ELF-1 (cell line): ENCODE results near the gene PCDHGA12.
A peak's percentile ranks its signal among the peaks of the same experiment; 100 is the strongest.
"Not testable (repeated sequence)": the region's sequence is repeated elsewhere in the genome, so short reads cannot be mapped to it uniquely, and the experiment has no call there.

Experiments used
- DNase-seq: peaks from one replicate; pipeline ENCODE4 v3.0.0-alpha.2; 2016; ENCODE audit warnings: low read depth, low spot score

PCDHGA12 gene

DNA sequence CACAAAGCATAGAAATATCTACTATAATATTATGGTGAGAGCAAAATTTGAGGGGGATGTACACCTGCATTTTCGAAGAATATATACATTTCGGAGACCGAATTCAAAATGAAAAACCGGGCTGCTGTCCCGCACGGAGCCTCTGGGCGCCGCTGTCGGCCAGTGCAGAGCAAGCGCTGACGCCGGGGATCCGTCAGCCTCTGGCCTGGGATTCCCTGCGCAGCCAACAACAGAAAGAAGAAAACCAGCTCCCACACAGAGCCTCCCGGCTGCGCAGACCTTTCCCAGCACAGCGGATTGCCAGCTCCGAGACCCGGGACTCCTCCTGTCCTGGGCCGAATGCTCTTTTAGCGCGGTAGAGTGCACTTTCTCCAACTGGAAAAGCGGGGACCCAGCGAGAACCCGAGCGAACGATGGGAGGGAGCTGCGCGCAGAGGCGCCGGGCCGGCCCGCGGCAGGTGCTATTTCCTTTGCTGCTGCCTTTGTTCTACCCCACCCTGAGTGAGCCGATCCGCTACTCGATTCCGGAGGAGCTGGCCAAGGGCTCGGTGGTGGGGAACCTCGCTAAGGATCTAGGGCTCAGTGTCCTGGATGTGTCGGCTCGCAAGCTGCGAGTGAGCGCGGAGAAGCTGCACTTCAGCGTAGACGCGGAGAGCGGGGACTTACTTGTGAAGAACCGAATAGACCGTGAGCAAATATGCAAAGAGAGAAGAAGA, 22.4 kb upstream of the PCDHGA12 start, which contains the start of gene PCDHGB6:
Gene PCDHGB6 (plus strand): TSS at position 232 of the 716 bp plus-strand sequence. CDS start 182 bp downstream, at position 414.
- peak; percentile 82 for DNase-seq

DNA sequence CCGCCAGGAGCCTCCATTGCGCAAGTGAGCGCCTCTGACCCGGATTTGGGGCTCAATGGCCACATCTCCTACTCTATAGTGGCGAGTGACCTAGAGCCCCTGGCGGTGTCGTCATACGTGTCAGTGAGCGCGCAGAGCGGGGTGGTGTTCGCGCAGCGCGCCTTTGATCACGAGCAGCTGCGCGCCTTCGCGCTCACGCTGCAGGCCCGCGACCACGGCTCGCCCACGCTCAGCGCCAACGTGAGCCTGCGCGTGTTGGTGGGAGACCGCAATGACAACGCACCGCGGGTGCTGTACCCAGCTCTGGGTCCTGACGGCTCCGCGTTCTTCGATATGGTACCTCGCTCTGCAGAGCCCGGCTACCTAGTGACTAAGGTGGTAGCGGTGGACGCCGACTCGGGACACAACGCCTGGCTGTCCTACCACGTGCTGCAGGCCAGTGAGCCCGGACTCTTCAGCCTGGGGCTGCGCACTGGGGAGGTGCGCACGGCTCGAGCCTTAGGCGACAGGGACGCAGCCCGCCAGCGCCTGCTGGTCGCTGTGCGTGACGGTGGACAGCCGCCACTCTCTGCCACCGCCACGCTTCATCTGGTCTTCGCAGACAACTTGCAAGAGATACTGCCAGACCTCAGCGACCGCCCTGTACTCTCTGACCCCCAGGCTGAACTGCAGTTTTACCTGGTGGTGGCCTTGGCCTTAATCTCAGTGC, 20.6 kb upstream of the PCDHGA12 start:
- no peak for DNase-seq

DNA sequence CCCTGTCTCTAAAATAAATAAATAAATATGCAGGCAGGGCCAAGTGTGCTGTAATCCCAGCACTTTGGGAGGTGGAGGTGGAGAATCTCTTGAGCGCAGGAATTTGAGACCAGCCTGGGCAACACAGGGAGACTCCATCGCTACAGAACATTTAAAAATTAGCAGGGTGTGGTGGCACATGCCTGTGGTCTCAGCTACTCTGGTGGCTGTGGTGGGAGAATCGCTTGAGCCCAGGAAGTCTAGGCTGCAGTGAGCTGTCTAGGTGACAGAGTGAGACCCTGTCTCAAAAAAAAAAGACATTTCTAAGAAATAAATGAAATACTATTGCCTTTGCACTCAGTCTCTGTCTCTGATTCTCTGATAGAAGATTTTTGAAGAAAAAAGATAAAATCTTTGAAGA, 18.7 kb upstream of the PCDHGA12 start:
- DNase-seq: no peak

DNA sequence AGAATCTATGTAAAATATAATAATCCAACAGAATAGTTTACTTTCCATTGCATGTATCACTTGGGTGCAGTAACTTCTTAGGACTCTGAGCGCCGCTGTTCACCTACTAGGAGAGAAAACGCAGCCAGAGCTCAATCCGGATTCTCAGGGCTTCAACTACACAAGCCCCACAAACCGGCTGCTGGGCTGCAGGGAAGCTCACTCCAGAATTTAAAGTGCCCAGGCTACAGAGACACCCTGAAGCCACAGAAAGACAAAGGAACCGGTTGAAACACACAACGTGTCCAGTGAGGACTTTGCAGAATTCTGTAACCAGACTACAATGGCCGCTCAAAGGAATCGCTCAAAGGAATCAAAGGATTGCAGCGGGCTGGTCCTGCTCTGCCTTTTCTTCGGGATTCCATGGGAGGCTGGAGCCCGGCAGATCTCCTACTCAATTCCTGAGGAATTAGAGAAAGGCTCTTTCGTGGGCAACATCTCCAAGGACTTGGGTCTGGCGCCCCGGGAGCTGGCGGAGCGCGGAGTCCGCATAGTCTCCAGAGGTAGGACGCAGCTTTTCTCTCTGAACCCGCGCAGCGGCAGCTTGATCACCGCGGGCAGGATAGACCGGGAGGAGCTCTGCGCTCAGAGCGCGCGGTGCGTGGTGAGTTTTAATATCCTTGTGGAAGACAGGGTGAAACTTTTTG, 17.3 kb upstream of the PCDHGA12 start, which contains the start of gene PCDHGA10:
Gene PCDHGA10 (plus strand): TSS at position 134 of the 686 bp plus-strand sequence. CDS start 189 bp downstream, at position 323.
- peak; percentile 74 for DNase-seq

DNA sequence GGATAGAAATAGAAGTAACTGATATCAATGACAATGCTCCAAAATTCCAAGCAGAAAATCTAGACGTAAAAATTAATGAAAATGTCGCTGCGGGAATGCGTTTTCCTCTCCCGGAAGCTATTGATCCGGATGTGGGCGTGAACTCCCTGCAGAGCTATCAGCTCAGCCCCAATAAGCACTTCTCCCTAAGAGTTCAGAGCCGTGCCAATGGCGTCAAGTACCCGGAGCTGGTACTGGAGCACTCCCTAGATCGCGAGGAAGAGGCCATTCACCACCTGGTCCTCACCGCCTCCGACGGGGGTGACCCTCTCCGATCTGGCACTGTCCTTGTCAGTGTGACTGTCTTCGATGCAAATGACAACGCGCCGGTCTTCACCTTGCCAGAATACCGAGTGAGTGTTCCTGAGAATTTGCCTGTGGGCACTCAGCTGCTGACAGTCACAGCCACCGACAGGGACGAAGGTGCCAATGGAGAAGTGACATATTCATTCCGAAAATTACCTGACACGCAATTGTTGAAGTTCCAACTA, 16.7 kb upstream of the PCDHGA12 start:
- peak; percentile 42 for DNase-seq

DNA sequence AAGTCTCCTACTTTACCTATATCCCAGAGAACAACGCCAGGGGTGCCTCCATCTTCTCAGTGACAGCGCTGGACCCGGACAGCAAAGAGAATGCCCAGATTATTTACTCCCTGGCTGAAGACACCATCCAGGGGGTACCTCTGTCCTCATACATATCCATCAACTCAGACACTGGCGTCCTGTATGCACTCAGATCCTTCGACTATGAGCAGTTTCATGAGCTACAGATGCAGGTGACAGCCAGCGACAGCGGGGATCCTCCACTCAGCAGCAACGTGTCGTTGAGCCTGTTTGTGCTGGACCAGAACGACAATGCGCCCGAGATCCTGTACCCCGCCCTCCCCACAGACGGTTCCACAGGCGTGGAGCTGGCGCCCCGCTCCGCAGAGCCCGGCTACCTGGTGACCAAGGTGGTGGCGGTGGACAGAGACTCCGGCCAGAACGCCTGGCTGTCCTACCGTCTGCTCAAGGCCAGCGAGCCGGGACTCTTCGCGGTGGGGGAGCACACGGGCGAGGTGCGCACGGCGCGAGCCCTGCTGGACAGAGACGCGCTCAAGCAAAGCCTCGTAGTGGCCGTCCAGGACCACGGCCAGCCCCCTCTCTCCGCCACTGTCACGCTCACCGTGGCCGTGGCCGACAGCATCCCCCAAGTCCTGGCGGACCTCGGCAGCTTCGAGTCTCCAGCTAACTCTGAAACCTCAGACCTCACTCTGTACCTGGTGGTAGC, 15.6 kb upstream of the PCDHGA12 start:
- DNase-seq: not testable (repeated sequence)

DNA sequence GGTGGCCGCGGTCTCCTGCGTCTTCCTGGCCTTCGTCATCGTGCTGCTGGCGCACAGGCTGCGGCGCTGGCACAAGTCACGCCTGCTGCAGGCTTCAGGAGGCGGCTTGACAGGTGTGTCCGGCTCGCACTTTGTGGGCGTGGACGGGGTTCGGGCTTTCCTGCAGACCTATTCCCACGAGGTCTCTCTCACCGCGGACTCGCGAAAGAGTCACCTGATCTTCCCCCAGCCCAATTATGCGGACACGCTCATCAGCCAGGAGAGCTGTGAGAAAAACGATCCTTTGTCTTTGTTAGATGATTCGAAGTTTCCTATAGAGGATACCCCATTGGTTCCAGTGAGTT, 15.1 kb upstream of the PCDHGA12 start:
- not testable (repeated sequence) for DNase-seq

DNA sequence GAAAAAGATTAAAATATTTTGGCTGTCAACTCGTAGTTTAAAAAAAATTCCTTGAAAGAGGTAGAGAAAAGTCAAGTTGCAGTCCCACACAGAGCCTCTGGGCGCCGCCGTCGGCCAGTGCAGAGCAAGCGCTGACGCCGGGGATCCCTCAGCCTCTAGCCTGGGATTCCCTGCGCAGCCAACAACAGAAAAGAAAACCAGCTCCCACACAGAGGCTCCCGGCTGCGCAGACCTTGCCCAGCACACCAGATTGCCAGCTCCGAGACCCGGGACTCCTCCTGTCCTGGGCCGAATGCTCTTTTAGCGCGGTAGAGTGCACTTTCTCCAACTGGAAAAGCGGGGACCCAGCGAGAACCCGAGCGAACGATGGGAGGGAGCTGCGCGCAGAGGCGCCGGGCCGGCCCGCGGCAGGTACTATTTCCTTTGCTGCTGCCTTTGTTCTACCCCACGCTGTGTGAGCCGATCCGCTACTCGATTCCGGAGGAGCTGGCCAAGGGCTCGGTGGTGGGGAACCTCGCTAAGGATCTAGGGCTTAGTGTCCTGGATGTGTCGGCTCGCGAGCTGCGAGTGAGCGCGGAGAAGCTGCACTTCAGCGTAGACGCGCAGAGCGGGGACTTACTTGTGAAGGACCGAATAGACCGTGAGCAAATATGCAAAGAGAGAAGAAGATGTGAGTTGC, 12.7 kb upstream of the PCDHGA12 start, which contains the start of gene PCDHGB7:
Gene PCDHGB7 (plus strand): TSS at position 184 of the 679 bp plus-strand sequence. CDS start 183 bp downstream, at position 367.
- peak; percentile 91 for DNase-seq

DNA sequence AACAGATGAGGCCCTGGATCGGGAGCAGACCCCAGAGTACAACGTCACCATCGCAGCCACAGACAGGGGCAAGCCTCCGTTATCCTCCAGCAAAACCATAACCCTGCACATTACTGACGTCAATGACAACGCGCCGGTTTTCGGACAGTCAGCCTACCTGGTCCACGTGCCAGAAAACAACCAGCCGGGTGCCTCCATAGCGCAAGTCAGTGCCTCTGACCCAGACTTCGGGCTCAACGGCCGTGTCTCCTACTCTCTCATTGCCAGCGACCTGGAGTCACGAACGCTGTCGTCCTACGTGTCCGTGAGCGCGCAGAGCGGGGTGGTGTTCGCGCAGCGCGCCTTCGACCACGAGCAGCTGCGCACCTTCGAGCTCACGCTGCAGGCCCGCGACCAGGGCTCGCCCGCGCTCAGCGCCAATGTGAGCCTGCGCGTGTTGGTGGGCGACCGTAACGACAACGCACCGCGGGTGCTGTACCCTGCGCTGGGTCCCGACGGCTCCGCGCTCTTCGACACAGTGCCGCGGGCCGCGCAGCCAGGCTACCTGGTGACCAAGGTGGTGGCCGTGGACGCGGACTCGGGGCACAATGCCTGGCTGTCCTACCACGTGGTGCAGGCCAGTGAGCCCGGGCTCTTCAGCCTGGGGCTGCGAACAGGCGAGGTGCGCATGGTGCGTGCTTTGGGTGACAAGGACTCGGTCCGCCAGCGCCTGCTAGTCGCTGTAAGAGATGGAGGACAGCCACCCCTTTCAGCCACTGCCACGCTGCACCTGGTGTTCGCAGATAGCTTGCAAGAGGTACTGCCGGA, 11.0 kb upstream of the PCDHGA12 start:
- DNase-seq: no peak

DNA sequence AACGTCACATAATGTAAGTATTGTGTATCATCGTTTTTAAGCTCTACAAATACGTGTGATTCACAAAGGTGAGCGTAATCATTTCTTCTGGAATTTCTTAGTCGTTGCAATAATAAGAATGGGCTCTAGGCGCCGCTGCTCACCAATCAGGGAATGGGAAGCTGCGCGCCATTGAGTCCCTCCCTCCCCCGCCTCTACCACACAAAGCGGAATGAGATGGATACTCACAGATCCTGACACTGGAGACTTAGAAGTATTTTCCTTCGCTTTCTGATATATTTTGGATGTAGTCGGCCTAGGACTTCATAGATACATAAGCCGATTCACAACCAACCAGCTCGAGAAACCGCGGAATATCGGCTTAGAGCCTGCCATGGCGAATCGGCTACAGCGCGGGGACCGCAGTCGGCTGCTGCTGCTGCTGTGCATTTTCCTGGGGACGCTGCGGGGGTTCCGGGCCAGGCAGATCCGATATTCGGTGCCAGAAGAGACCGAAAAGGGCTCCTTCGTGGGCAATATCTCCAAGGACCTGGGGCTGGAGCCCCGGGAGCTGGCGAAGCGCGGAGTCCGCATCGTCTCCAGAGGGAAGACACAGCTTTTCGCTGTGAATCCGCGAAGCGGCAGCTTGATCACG, 9.3 kb upstream of the PCDHGA12 start, which contains the start of gene PCDHGA11:
Gene PCDHGA11 (plus strand): TSS at position 197 of the 634 bp plus-strand sequence. CDS start 177 bp downstream, at position 374.
- DNase-seq: peak; percentile 78

DNA sequence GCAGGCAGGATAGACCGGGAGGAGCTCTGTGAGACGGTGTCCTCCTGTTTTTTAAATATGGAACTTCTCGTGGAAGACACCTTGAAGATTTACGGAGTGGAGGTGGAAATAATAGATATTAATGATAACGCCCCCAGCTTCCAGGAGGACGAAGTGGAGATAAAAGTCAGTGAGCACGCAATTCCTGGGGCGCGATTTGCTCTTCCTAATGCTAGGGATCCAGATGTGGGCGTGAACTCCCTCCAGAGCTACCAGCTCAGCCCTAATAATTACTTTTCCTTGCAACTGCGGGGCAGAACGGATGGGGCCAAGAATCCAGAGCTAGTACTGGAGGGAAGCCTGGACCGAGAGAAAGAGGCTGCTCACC, 8.8 kb upstream of the PCDHGA12 start:
- DNase-seq: no peak

DNA sequence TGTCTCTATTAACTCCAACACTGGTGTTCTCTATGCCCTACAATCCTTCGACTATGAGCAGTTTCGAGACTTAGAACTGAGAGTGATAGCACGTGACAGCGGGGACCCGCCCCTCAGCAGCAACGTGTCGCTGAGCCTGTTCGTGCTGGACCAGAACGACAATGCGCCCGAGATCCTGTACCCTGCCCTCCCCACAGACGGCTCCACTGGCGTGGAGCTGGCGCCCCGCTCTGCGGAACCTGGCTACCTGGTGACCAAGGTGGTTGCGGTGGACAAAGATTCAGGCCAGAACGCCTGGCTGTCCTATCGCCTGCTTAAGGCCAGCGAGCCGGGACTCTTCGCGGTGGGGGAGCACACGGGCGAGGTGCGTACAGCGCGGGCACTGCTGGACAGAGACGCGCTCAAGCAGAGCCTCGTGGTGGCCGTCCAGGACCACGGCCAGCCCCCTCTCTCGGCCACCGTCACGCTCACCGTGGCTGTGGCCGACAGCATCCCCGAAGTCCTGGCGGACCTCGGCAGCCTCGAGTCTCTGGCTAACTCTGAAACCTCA, 7.5 kb upstream of the PCDHGA12 start:
- DNase-seq: no peak

DNA sequence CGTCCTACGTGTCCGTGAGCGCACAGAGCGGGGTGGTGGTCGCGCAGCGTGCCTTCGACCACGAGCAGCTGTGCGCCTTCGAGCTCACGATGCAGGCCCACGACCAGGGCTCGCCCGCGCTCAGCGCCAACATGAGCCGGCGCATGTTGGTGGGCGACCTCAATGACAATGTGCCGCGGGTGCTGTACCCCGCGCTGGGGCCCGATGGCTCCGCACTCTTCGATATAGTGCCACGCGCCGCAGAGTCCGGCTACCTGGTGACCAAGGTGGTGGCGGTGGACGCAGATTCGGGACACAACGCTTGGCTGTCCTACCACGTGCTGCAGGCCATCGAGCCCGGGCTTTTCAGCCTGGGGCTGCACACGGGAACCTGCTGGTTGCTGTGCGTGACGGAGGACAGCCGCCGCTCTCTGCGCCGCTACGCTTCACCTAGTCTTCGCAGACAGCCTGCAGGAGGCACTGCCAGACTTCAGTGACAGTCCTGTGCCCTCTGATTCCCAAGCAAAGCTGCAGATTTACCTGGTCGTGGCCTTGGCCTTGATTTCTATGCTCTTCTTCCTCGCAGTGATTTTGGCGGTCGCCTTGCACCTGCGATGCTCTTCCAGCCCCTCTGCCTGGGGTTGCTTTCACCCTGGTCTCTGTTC, 2.4 kb upstream of the PCDHGA12 start:
- DNase-seq: no peak

DNA sequence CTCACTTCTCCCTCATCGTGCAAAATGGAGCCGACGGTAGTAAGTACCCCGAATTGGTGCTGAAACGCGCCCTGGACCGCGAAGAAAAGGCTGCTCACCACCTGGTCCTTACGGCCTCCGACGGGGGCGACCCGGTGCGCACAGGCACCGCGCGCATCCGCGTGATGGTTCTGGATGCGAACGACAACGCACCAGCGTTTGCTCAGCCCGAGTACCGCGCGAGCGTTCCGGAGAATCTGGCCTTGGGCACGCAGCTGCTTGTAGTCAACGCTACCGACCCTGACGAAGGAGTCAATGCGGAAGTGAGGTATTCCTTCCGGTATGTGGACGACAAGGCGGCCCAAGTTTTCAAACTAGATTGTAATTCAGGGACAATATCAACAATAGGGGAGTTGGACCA, 979 bp downstream of the PCDHGA12 start:
- DNase-seq: no peak

DNA sequence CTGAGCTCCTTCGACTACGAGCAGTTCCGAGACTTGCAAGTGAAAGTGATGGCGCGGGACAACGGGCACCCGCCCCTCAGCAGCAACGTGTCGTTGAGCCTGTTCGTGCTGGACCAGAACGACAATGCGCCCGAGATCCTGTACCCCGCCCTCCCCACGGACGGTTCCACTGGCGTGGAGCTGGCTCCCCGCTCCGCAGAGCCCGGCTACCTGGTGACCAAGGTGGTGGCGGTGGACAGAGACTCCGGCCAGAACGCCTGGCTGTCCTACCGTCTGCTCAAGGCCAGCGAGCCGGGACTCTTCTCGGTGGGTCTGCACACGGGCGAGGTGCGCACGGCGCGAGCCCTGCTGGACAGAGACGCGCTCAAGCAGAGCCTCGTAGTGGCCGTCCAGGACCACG, 2.0 kb downstream of the PCDHGA12 start:
- DNase-seq: not testable (repeated sequence)

DNA sequence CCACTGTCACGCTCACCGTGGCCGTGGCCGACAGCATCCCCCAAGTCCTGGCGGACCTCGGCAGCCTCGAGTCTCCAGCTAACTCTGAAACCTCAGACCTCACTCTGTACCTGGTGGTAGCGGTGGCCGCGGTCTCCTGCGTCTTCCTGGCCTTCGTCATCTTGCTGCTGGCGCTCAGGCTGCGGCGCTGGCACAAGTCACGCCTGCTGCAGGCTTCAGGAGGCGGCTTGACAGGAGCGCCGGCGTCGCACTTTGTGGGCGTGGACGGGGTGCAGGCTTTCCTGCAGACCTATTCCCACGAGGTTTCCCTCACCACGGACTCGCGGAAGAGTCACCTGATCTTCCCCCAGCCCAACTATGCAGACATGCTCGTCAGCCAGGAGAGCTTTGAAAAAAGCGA, 2.4 kb downstream of the PCDHGA12 start:
- not testable (repeated sequence) for DNase-seq

DNA sequence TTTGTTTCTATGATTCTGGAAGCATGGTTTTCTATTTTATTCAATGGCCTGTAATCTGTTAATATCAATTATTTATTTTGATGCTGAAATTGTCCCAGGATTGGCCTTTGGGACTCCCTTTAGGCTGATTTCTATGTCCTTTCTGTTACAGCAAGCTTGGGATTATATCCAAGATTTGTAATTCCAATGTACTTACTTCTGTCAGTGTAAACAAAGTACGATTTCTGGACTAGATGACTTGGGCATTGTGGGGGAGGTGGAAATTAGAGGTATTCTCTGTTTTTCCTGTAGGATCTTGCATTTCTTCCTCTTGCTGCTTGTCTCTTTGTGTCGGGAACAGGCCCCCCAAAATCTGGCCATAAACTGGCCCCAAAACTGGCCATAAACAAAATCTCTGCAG, 3.7 kb downstream of the PCDHGA12 start:
- no peak for DNase-seq

DNA sequence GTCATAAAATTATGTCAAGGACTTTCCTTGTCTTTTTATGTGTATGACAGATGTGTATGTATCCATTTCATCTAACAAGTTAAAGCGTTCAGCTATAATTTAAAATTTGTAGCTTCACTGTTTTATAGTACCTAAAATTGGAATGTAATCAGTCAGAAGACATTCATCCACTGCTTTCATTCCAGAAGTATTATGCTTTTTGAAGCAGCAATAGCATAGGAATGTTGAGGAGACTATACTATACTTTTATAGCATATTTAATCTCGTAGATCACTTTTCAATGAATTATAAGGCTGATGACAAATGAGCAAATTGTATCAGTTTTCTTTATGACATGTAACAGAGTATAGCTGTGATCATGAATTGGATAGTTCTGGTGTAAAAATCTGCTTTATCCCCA, 6.9 kb downstream of the PCDHGA12 start:
- DNase-seq: no peak
